C4-2B (cell line): ENCODE data around the gene KMT2D.

Experiments
- H3K27ac ChIP-seq: fragments of 450-650 bp; 2 replicates; pipeline ENCODE4 v1.5.1; 2017
- CTCF ChIP-seq: fragments of 450-650 bp; conservative IDR thresholded peaks from 2 replicates; pipeline ENCODE4 v1.5.1; 2017; ENCODE audit warnings: mild to moderate bottlenecking
- ZFX ChIP-seq: fragments of 450-650 bp; IDR thresholded peaks from 2 replicates; pipeline ENCODE4 v1.6.1; 2017

The KMT2D gene

GRCh38 chr12:49098703-49099102 lies 38.1 kb upstream of the KMT2D start:
- no peak overlapping the region for H3K27ac ChIP-seq
- no peak for TF ChIP-seq CTCF
- no peak for TF ChIP-seq ZFX

DNA sequence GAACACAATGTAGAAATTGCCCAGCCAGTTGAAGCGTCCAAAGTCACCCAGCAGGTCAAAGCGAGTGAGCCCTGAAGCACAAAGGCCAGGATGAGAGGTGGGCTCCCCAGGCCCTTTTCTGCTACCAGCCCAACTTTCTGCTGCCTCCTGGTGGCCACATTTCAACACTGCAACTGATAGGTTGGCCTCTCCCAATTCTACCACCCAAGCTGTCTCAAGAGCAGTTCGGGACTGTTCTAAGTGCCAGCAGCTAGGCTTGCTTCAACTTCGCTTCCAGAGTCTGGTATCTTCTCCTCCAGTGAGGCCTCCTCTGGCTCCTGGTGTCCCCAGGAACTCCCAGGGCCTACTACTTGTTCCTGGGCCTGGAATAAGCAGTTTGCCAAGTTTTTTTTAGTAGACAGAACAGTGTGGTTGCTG lies 37.4 kb upstream of the KMT2D start:
- peak; percentile 89 for TF ChIP-seq CTCF
- TF ChIP-seq ZFX = no peak
- no peak overlapping the region for H3K27ac ChIP-seq

DNA sequence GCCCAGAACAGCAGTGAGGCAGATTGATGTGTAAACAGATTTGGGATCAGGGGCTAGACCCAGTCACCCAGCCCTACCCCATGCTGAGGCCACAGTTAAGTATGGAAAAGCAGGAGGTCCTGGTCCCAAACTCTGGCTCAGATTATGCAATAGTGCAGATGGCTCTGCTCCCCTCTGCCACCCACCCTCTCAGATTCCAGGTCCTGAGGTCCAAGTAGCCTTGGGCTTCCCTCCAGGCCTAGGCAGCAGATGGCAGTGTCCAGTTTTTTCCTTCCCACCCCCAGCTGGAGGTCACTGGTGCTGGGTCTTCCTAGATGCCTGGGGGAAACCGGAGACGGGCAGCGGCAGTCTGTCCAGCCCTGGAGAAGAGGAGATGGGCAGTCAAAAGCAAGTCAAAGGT lies 36.8 kb upstream of the KMT2D start:
- H3K27ac ChIP-seq = no peak overlapping the region
- TF ChIP-seq ZFX = no peak
- TF ChIP-seq CTCF = no peak

GRCh38 chr12:49094975-49095365 lies 34.4 kb upstream of the KMT2D start:
- no peak overlapping the region for H3K27ac ChIP-seq
- no peak for TF ChIP-seq ZFX
- no peak for TF ChIP-seq CTCF

- TF ChIP-seq CTCF (no peak), ZFX (no peak)
- no peak within 1 kb of the TSS for H3K27ac ChIP-seq
Observed at GRCh38 chr12:49094160-49094974, 33.8 kb upstream of the KMT2D start, which contains the start of gene DHH. Gene DHH (minus strand): TSS chr12:49094801. CDS start chr12:49094512, 289 bp downstream.

DNA sequence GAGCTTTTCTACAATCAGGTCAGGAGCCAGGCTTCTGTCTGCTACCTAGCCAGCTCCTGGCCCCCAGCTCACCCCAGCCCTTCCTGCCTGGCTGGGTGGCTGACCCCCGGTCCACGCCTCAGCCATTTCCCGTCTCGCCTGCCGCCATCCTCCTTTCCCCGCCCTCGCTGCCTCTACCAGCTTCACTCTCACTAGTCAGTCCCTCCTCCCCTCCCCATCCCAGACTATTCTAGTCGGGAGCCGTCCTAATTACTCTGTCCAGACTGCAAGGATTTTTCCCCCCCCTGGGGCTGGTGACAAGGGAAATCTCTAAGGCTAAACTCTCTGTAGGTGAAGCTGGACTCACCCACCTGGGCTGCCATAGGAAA lies 33.2 kb upstream of the KMT2D start:
- TF ChIP-seq CTCF (no peak), ZFX (no peak)
- no peak overlapping the region for H3K27ac ChIP-seq

DNA sequence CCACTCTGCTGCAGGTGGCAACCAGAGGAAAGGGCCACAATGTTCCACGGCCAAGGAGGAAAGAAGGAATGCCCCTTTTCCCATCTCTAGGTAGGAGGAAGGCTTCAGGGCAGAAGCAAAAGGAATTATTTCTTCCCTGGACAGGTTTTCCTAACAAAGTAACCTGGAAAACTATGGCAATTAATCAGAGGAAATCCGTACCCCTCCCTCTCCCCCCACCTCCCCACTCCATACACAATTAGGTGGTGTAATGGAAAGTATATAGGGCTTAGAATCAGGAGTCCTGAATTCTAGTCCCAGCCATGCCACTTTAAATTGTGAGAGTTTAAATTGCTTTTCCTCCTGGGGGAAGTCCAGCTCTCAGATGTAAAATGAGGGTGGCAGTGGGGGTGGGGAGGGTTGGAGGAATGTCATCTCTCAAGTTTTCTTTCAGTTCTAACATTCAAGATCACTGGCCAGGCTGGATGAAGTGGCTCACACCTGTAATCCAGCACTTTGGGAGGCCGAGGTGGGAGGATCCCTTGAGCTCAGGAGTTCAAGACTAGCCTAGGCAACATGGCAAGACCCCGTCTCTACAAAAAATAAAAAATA lies 32.3 kb upstream of the KMT2D start:
- H3K27ac ChIP-seq = no peak overlapping the region
- TF ChIP-seq CTCF (no peak), ZFX (no peak)
